Mammary epithelial cell (primary cell): ENCODE data around the gene SHFL.

Experiments
- EZH2 ChIP-seq: IDR thresholded peaks from 2 replicates; pipeline ENCODE4 v1.6.1; 2012; ENCODE audit warnings: low read length, inconsistent platforms, borderline replicate concordance
- TF ChIP-seq, protein P1 (sequence below), 2 donors: IDR thresholded peaks in 1 of 2; conservative IDR thresholded peaks in 1 of 2; 2 replicates each; pipeline ENCODE4 v1.5.1; 2011 to 2012; ENCODE audit warnings: inconsistent platforms in 2 of 2, low read length in 2 of 2, mild to moderate bottlenecking in 2 of 2, control low read depth in 1 of 2, low read depth in 1 of 2; ENCODE audit not compliant: insufficient read depth in 1 of 2; ENCODE audit errors: extremely low read depth in 1 of 2

- TF ChIP-seq, protein P1, sequence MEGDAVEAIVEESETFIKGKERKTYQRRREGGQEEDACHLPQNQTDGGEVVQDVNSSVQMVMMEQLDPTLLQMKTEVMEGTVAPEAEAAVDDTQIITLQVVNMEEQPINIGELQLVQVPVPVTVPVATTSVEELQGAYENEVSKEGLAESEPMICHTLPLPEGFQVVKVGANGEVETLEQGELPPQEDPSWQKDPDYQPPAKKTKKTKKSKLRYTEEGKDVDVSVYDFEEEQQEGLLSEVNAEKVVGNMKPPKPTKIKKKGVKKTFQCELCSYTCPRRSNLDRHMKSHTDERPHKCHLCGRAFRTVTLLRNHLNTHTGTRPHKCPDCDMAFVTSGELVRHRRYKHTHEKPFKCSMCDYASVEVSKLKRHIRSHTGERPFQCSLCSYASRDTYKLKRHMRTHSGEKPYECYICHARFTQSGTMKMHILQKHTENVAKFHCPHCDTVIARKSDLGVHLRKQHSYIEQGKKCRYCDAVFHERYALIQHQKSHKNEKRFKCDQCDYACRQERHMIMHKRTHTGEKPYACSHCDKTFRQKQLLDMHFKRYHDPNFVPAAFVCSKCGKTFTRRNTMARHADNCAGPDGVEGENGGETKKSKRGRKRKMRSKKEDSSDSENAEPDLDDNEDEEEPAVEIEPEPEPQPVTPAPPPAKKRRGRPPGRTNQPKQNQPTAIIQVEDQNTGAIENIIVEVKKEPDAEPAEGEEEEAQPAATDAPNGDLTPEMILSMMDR (conservative IDR thresholded peaks at IDR 0.05 in 1 of 2, IDR thresholded peaks at IDR 0.05 in 1 of 2; ENCODE audit: extremely low read depth in 1 of 2, insufficient read depth in 1 of 2, low read depth in 1 of 2, low read length in 2 of 2), result no peak
- TF ChIP-seq EZH2, result no peak
These were observed 575 bp downstream of the SHFL start for GRCh38 chr19:10086591-10087192.
